HepG2 (cell line): ENCODE measurements around the gene SATB2. TPM values are rescaled to one million over a fixed set of nuclear protein-coding genes. Genes with fewer than 3 reads are reported as not detected.

Experiments used
- AKNA ChIP-seq: sonication (generic); formaldehyde crosslinking; IDR thresholded peaks from 2 replicates; pipeline ENCODE4 v1.4.0; 2020; ENCODE audit warnings: missing genetic modification reagents, borderline replicate concordance
- CCAR2 ChIP-seq: fragments of 200-400 bp; formaldehyde crosslinking; optimal IDR thresholded peaks from 2 replicates; pipeline ENCODE3; 2018; ENCODE audit warnings: low read depth, mild to moderate bottlenecking, low read length, moderate library complexity
- ELK4 ChIP-seq: sonication (generic); formaldehyde crosslinking; IDR thresholded peaks from 2 replicates; pipeline ENCODE4 v1.9.0; 2021; ENCODE audit warnings: missing genetic modification reagents, borderline replicate concordance
- FOXC1 ChIP-seq: sonication (generic); formaldehyde crosslinking; IDR thresholded peaks from 2 replicates; pipeline ENCODE4 v1.8.0; 2022; ENCODE audit warnings: mild to moderate bottlenecking, missing genetic modification reagents, borderline replicate concordance
- JDP2 ChIP-seq: sonication (generic); formaldehyde crosslinking; IDR thresholded peaks from 2 replicates; pipeline ENCODE4 v1.8.1; 2022; ENCODE audit warnings: missing genetic modification reagents, borderline replicate concordance
- KLF12 ChIP-seq: sonication (generic); formaldehyde crosslinking; IDR thresholded peaks from 2 replicates; pipeline ENCODE4 v1.4.0; 2020; ENCODE audit warnings: missing genetic modification reagents, borderline replicate concordance
- NCOA5 ChIP-seq: sonication (generic); formaldehyde crosslinking; IDR thresholded peaks from 2 replicates; pipeline ENCODE4 v1.4.0; 2020; ENCODE audit warnings: missing genetic modification reagents
- NFKB2 ChIP-seq: sonication (generic); formaldehyde crosslinking; IDR thresholded peaks from 2 replicates; pipeline ENCODE4 v1.4.0; 2020; ENCODE audit warnings: missing genetic modification reagents, borderline replicate concordance
- PITX1 ChIP-seq: sonication (generic); formaldehyde crosslinking; IDR thresholded peaks from 2 replicates; pipeline ENCODE4 v1.5.1; 2020; ENCODE audit warnings: mild to moderate bottlenecking, missing genetic modification reagents
- PRDM4 ChIP-seq: sonication (generic); formaldehyde crosslinking; IDR thresholded peaks from 2 replicates; pipeline ENCODE4 v1.9.0; 2021; ENCODE audit warnings: missing genetic modification reagents, borderline replicate concordance
- REL ChIP-seq: sonication (generic); formaldehyde crosslinking; conservative IDR thresholded peaks from 2 replicates; pipeline ENCODE4 v1.8.0; 2022; ENCODE audit warnings: mild to moderate bottlenecking, missing genetic modification reagents, moderate library complexity
- SIN3B ChIP-seq: fragments of 150-350 bp; IDR thresholded peaks from 2 replicates; pipeline ENCODE4 v1.6.1; 2014; ENCODE audit warnings: low read length
- STAT5B ChIP-seq: sonication (generic); formaldehyde crosslinking; IDR thresholded peaks from 2 replicates; pipeline ENCODE4 v1.4.0; 2020; ENCODE audit warnings: missing genetic modification reagents
- SUZ12 ChIP-seq: fragments of 150-350 bp; IDR thresholded peaks from 2 replicates; pipeline ENCODE4 v1.6.1; 2014; ENCODE audit warnings: low read depth, low read length
- TEAD3 ChIP-seq: optimal IDR thresholded peaks from 2 replicates; pipeline ENCODE3; 2016; ENCODE audit warnings: borderline replicate concordance
- THYN1 ChIP-seq: sonication (generic); formaldehyde crosslinking; IDR thresholded peaks from 2 replicates; pipeline ENCODE4 v1.8.1; 2023; ENCODE audit warnings: low read depth, mild to moderate bottlenecking, moderate library complexity, missing genetic modification reagents, borderline replicate concordance
- TRIM24 ChIP-seq: sonication (generic); formaldehyde crosslinking; IDR thresholded peaks from 2 replicates; pipeline ENCODE4 v1.8.0; 2022; ENCODE audit warnings: mild to moderate bottlenecking, missing genetic modification reagents
- ZNF24 ChIP-seq: fragments of 450-650 bp; IDR thresholded peaks from 2 replicates; pipeline ENCODE4 v1.6.1; 2017; ENCODE audit warnings: antibody characterized with exemption, mild to moderate bottlenecking
- ZNF256 ChIP-seq: sonication (generic); formaldehyde crosslinking; conservative IDR thresholded peaks from 2 replicates; pipeline ENCODE4 v1.4.0; 2020; ENCODE audit warnings: missing genetic modification reagents
- ZNF260 ChIP-seq: sonication (generic); formaldehyde crosslinking; IDR thresholded peaks from 2 replicates; pipeline ENCODE4 v1.4.0; 2020; ENCODE audit warnings: missing genetic modification reagents, low read depth, mild to moderate bottlenecking, borderline replicate concordance
- ZNF670 ChIP-seq: sonication (generic); formaldehyde crosslinking; IDR thresholded peaks from 2 replicates; pipeline ENCODE4 v1.8.0; 2022; ENCODE audit warnings: mild to moderate bottlenecking, missing genetic modification reagents, borderline replicate concordance
- ZNF75D ChIP-seq: sonication (generic); formaldehyde crosslinking; IDR thresholded peaks from 2 replicates; pipeline ENCODE4 v1.8.1; 2023; ENCODE audit warnings: missing genetic modification reagents, mild to moderate bottlenecking, borderline replicate concordance
- polyA plus RNA-seq, 8 experiments: library from polyadenylated mRNA; depleted of rRNA in 3 of 8; stranded (reverse) in 7 of 8; unstranded in 1 of 8; fragments of >200 nt; fragmentation: Illumina TruSeq in 4 of 8; extraction: Trizol in 4 of 8; gene quantifications; 2 replicates each; pipeline versions ENCODE4 v1.2.1 to v1.2.3, GENCODE V29; 2011 to 2016; ENCODE audit warnings: low read depth in 4 of 8, missing spikeins in 1 of 8, mixed read lengths in 1 of 8; ENCODE audit not compliant: insufficient read depth in 1 of 8
- total RNA-seq, 5 experiments: library from RNA; depleted of rRNA; stranded (reverse); fragments of >200 nt; fragmentation: Illumina TruSeq; extraction: Trizol; gene quantifications; 2 replicates each; pipeline ENCODE4 v1.2.3, GENCODE V29; 2016; ENCODE audit warnings: low read depth in 1 of 5

Gene SATB2
- total and polyA plus RNA-seq, 2 of the 13 experiments (the other 11 are each of a cell fraction or from before 2014, with no cell fraction given): 2.5 to 5.5 TPM

- TF ChIP-seq PRDM4 (no peak), ZNF75D (CRISPR knock-in tag) (no peak), REL (CRISPR knock-in tag) (no peak), ZNF256 (CRISPR knock-in tag) (no peak), JDP2 (no peak), NFKB2 (CRISPR knock-in tag) (no peak), THYN1 (no peak), KLF12 (no peak), SIN3B (no peak), ZNF260 (CRISPR knock-in tag) (no peak), PITX1 (CRISPR knock-in tag) (peak; percentile 43; the same call in 1 of the 2 replicates), AKNA (CRISPR knock-in tag) (no peak), TEAD3 (CRISPR knock-in tag) (peak; percentile 48), ZNF670 (peak; percentile 42; the same call in 1 of the 2 replicates), STAT5B (CRISPR knock-in tag) (no peak), SUZ12 (no peak), NCOA5 (no peak), ZNF24 (no peak), ELK4 (no peak), CCAR2 (no peak), FOXC1 (CRISPR knock-in tag) (peak; percentile 81), TRIM24 (CRISPR knock-in tag) (no peak)
Observed at GRCh38 chr2:199462956-199463692, 5.4 kb upstream of the SATB2 start (continued).
